H1 (cell line): ENCODE measurements around the gene PTPRT. TPM values are rescaled to one million over a fixed set of nuclear protein-coding genes. Genes with fewer than 3 reads are reported as not detected.

Source experiments
- CTCF ChIA-PET: fragments of 300-600 bp; sonication (Branson Sonifier 250); formaldehyde crosslinking; loops from one replicate; lab custom pipeline; 2021; ENCODE audit not compliant: partially characterized antibody; lab: Charles Lee
- POLR2A ChIA-PET: fragments of 300-600 bp; sonication (Branson Sonifier 250); formaldehyde crosslinking; loops from one replicate; lab custom pipeline; 2021; ENCODE audit warnings: inconsistent platforms; ENCODE audit not compliant: partially characterized antibody; lab: Charles Lee
- DNase-seq, 2 experiments: peaks; one replicate each; pipeline versions ENCODE4 v3.0.0 to v3.0.0-alpha.2; 2010 to 2022; ENCODE audit warnings: low spot score in 2 of 2, low read depth in 1 of 2, mixed read lengths in 1 of 2
- FAIRE-seq: peaks from 2 replicates; lab custom pipeline; 2011; peaks lifted over from hg19 to GRCh38; lab: Jason Lieb, UNC
- H2AFZ ChIP-seq: 2 replicates; pipeline ENCODE4 v1.8.1; 2012; ENCODE audit warnings: low read length, inconsistent platforms
- H2AK5ac ChIP-seq: 2 replicates; pipeline ENCODE4 v1.6.1; 2013; ENCODE audit warnings: low read depth, low read length
- H2BK120ac ChIP-seq: replicated peaks from 2 replicates; pipeline ENCODE3; 2013; ENCODE audit warnings: low read depth, low read length, inconsistent platforms
- H2BK12ac ChIP-seq: 2 replicates; pipeline ENCODE4 v1.6.1; 2013; ENCODE audit warnings: low read depth, low read length
- H2BK15ac ChIP-seq: 2 replicates; pipeline ENCODE4 v1.6.1; 2013; ENCODE audit warnings: low read length
- H2BK20ac ChIP-seq: 2 replicates; pipeline ENCODE4 v1.6.1; 2013; ENCODE audit warnings: low read length
- H2BK5ac ChIP-seq: 2 replicates; pipeline ENCODE4 v1.6.1; 2013; ENCODE audit warnings: low read depth, low read length
- H3K14ac ChIP-seq: 2 replicates; pipeline ENCODE4 v1.6.1; 2013; ENCODE audit warnings: inconsistent platforms; ENCODE audit not compliant: insufficient read length
- H3K18ac ChIP-seq: 2 replicates; pipeline ENCODE4 v1.6.1; 2013; ENCODE audit warnings: low read length; ENCODE audit errors: extremely low read depth
- H3K23ac ChIP-seq: 2 replicates; pipeline ENCODE4 v1.6.1; 2013; ENCODE audit warnings: inconsistent platforms; ENCODE audit not compliant: insufficient read length
- H3K23me2 ChIP-seq: 2 replicates; pipeline ENCODE4 v1.6.1; 2013; ENCODE audit warnings: low read depth, low read length
- H3K27ac ChIP-seq: 2 replicates; pipeline ENCODE4 v1.6.1; 2011; ENCODE audit warnings: low read depth, low read length, inconsistent platforms
- H3K27me3 ChIP-seq, 4 experiments: replicated peaks in 1 of 4; 1 replicate in 1 of 4; 2 replicates in 3 of 4; pipeline versions ENCODE4 v1.6.1 to v1.8.1; 2011 to 2013; ENCODE audit warnings: low read length in 3 of 4, mild to moderate bottlenecking in 3 of 4, inconsistent platforms in 2 of 4, mixed read lengths in 2 of 4, moderate library complexity in 1 of 4; ENCODE audit not compliant: control insufficient read depth in 3 of 4, insufficient read depth in 3 of 4; ENCODE audit errors: extremely low read depth in 1 of 4
- H3K36me3 ChIP-seq, 4 experiments: 2 replicates each; pipeline versions ENCODE4 v1.6.1 to v1.8.1; 2011 to 2013; ENCODE audit warnings: mild to moderate bottlenecking in 4 of 4, low read length in 3 of 4, moderate library complexity in 2 of 4, control low read depth in 1 of 4, inconsistent platforms in 1 of 4; ENCODE audit not compliant: insufficient read depth in 4 of 4, control insufficient read depth in 2 of 4
- H3K4ac ChIP-seq: replicated peaks from 2 replicates; pipeline ENCODE3; 2013; ENCODE audit warnings: low read length, low read depth, mixed read lengths, inconsistent platforms; ENCODE audit not compliant: insufficient read length
- H3K4me1 ChIP-seq, 4 experiments: replicated peaks in 1 of 4; 1 replicate in 1 of 4; 2 replicates in 3 of 4; pipeline versions ENCODE4 v1.6.1 to v1.8.1; 2011 to 2013; ENCODE audit warnings: low read length in 3 of 4, inconsistent platforms in 2 of 4, mixed read lengths in 1 of 4; ENCODE audit not compliant: insufficient read depth in 4 of 4, control insufficient read depth in 3 of 4
- H3K4me2 ChIP-seq, 2 experiments: 2 replicates each; pipeline versions ENCODE4 v1.6.1 to v1.8.1; 2011 to 2013; ENCODE audit warnings: low read depth in 2 of 2, low read length in 2 of 2, control low read depth in 1 of 2, inconsistent platforms in 1 of 2, mild to moderate bottlenecking in 1 of 2; ENCODE audit not compliant: insufficient read depth in 1 of 2
- H3K4me3 ChIP-seq, 4 experiments: fragments of 200-600, 300-600 bp in 1 of 4; sonication (generic), shearing (Covaris generic), sonication (Bioruptor Twin) in 1 of 4; 2 replicates each; pipeline versions ENCODE4 v1.5.1 to v1.8.1; 2011 to 2016; ENCODE audit warnings: low read length in 4 of 4, low read depth in 3 of 4, control low read depth in 2 of 4, inconsistent platforms in 2 of 4, mild to moderate bottlenecking in 2 of 4, mixed read lengths in 1 of 4, moderate library complexity in 1 of 4; ENCODE audit not compliant: insufficient read depth in 2 of 4; ENCODE audit errors: extremely low read depth in 1 of 4
- H3K56ac ChIP-seq: replicated peaks from 2 replicates; pipeline ENCODE3; 2013; ENCODE audit warnings: low read depth, mild to moderate bottlenecking, mixed read lengths, low read length, inconsistent platforms; ENCODE audit not compliant: insufficient read length
- H3K79me1 ChIP-seq: 2 replicates; pipeline ENCODE4 v1.6.1; 2013; ENCODE audit warnings: low read depth, low read length, control low read depth
- H3K79me2 ChIP-seq, 2 experiments: 2 replicates each; pipeline versions ENCODE4 v1.6.1 to v1.8.1; 2012 to 2013; ENCODE audit warnings: low read length in 2 of 2, mild to moderate bottlenecking in 2 of 2, inconsistent platforms in 1 of 2; ENCODE audit not compliant: insufficient read depth in 2 of 2, control insufficient read depth in 1 of 2
- H3K9ac ChIP-seq, 4 experiments: replicated peaks in 1 of 4; 1 replicate in 1 of 4; 2 replicates in 3 of 4; pipeline versions ENCODE4 v1.6.1 to v1.8.1; 2011 to 2013; ENCODE audit warnings: low read depth in 3 of 4, low read length in 3 of 4, control low read depth in 2 of 4, mild to moderate bottlenecking in 2 of 4, moderate library complexity in 2 of 4, inconsistent platforms in 1 of 4; ENCODE audit errors: extremely low read depth in 1 of 4
- H3K9me3 ChIP-seq, 2 experiments: 2 replicates each; pipeline versions ENCODE4 v1.6.1 to v1.8.1; 2012 to 2013; ENCODE audit warnings: mild to moderate bottlenecking in 2 of 2, moderate library complexity in 2 of 2, control low read depth in 1 of 2, inconsistent platforms in 1 of 2, low read depth in 1 of 2, low read length in 1 of 2, mixed read lengths in 1 of 2; ENCODE audit not compliant: insufficient read depth in 2 of 2
- H4K20me1 ChIP-seq, 2 experiments: replicated peaks in 1 of 2; 2 replicates each; pipeline versions ENCODE3 to v1.8.1; 2011 to 2013; ENCODE audit warnings: inconsistent platforms in 2 of 2, low read length in 2 of 2, mild to moderate bottlenecking in 1 of 2; ENCODE audit not compliant: insufficient read depth in 2 of 2, control insufficient read depth in 1 of 2
- H4K5ac ChIP-seq: 2 replicates; pipeline ENCODE4 v1.6.1; 2013; ENCODE audit warnings: low read length, low read depth, mixed read lengths, inconsistent platforms; ENCODE audit not compliant: insufficient read length
- H4K8ac ChIP-seq: 2 replicates; pipeline ENCODE4 v1.8.0; 2013; ENCODE audit warnings: mild to moderate bottlenecking, moderate library complexity, low read length, inconsistent platforms; ENCODE audit not compliant: insufficient read depth; ENCODE audit errors: extremely low read depth
- H4K91ac ChIP-seq: replicated peaks from 2 replicates; pipeline ENCODE3; 2013; ENCODE audit warnings: low read length, mixed read lengths, inconsistent platforms; ENCODE audit not compliant: insufficient read length
- CBX5 ChIP-seq: fragments of 300-800, 300-1000 bp; sonication (generic); IDR thresholded peaks from 2 replicates; pipeline ENCODE4 v1.7.1; 2016; ENCODE audit warnings: antibody characterized with exemption, low read length, low read depth
- CHD1 ChIP-seq: IDR thresholded peaks from 2 replicates; pipeline ENCODE4 v1.6.1; 2012; ENCODE audit warnings: low read depth, low read length, improper control_type of control experiment
- CHD2 ChIP-seq: IDR thresholded peaks from 2 replicates; pipeline ENCODE4 v1.6.1; 2012; ENCODE audit warnings: low read length, improper control_type of control experiment
- CREB1 ChIP-seq: IDR thresholded peaks from 2 replicates; pipeline ENCODE4 v1.6.1; 2012; ENCODE audit warnings: inconsistent platforms
- CTBP2 ChIP-seq: IDR thresholded peaks from 2 replicates; pipeline ENCODE4 v1.7.0; 2011; ENCODE audit warnings: borderline replicate concordance, mild to moderate bottlenecking, moderate library complexity, mixed read lengths, low read length; ENCODE audit not compliant: insufficient read depth, insufficient read length
- CTCF ChIP-seq, 3 experiments: IDR thresholded peaks; 1 replicate in 2 of 3; 2 replicates in 1 of 3; pipeline versions ENCODE4 v1.5.1 to v1.6.1; 2011; ENCODE audit warnings: low read length in 3 of 3, mild to moderate bottlenecking in 3 of 3, inconsistent platforms in 2 of 3, low read depth in 1 of 3, moderate library complexity in 1 of 3; ENCODE audit not compliant: insufficient read depth in 1 of 3; ENCODE audit errors: control extremely low read depth in 1 of 3
- EZH2 ChIP-seq: fragments of 200-600 bp; sonication (generic); IDR thresholded peaks from 2 replicates; pipeline ENCODE4 v1.7.1; 2012; ENCODE audit warnings: low read depth, mild to moderate bottlenecking, moderate library complexity, low read length, inconsistent platforms; ENCODE audit not compliant: severe bottlenecking
- GTF2F1 ChIP-seq: IDR thresholded peaks from 2 replicates; pipeline ENCODE4 v1.6.1; 2012; ENCODE audit warnings: low read depth, low read length, improper control_type of control experiment, borderline replicate concordance
- HDAC6 ChIP-seq: IDR thresholded peaks from one replicate; pipeline ENCODE4 v1.7.1; 2012; ENCODE audit warnings: low read depth, mild to moderate bottlenecking, inconsistent platforms, low read length, moderate library complexity
- JUN ChIP-seq: IDR thresholded peaks from 2 replicates; pipeline ENCODE4 v1.6.1; 2011; ENCODE audit warnings: low read depth, mild to moderate bottlenecking, improper control_type of control experiment, low read length
- RAD21 ChIP-seq, 2 experiments: IDR thresholded peaks in 1 of 2; conservative IDR thresholded peaks in 1 of 2; 2 replicates each; pipeline ENCODE4 v1.6.1; 2011; ENCODE audit warnings: low read depth in 2 of 2, low read length in 2 of 2, improper control_type of control experiment in 1 of 2, inconsistent platforms in 1 of 2, mild to moderate bottlenecking in 1 of 2, moderate library complexity in 1 of 2
- SUZ12 ChIP-seq: fragments of 200-600 bp; sonication (generic); IDR thresholded peaks from 2 replicates; pipeline ENCODE4 v1.6.1; 2012; ENCODE audit warnings: mild to moderate bottlenecking, inconsistent platforms, low read length, moderate library complexity, mixed read lengths
- WGBS, 2 experiments: shearing (Covaris generic) in 1 of 2; methylation state at CpG; one replicate each; pipeline versions ENCODE4 v1.1.6 to v1.1.7; 2013 to 2015; ENCODE audit warnings: low lambda C conversion rate in 2 of 2, mixed read lengths in 2 of 2, inconsistent platforms in 1 of 2, low coverage in 1 of 2, missing lambda C conversion rate in 1 of 2; ENCODE audit not compliant: insufficient replicate concordance in 2 of 2, insufficient coverage in 1 of 2, insufficient read length in 1 of 2; ENCODE audit errors: extremely low coverage in 1 of 2, missing lambda C conversion rate in 1 of 2; 5-methylcytosine and 5-hydroxymethylcytosine counted together
- polyA plus RNA-seq, 7 experiments: library from polyadenylated mRNA; depleted of rRNA in 3 of 7; stranded (reverse) in 5 of 7; unstranded in 2 of 7; fragments of >200 nt in 5 of 7; fragments of 200-250 nt in 2 of 7; gene quantifications; 1 replicate in 5 of 7; 2 replicates in 1 of 7; 4 replicates in 1 of 7; pipeline versions ENCODE4 v1.2.1 to v1.2.3, GENCODE V29; 2011 to 2013; ENCODE audit warnings: missing spikeins in 2 of 7, mixed read lengths in 2 of 7
- total RNA-seq: library from RNA; stranded (reverse); fragmentation: NEBNext Ultra II Directional; extraction: Animal tissue kit (Norgen Biotek cat#: 25700); gene quantifications from 2 replicates; pipeline ENCODE4 v1.2.1, GENCODE V29; 2021

PTPRT gene
- total and polyA plus RNA-seq, 2 of the 8 experiments (the other 6 are each of a cell fraction or from before 2014, with no cell fraction given) = 0.33 to 1.8 TPM

GRCh38 chr20:42364446-42364845, 825.3 kb downstream of the PTPRT start:
- no peak for FAIRE-seq
- TF ChIP-seq HDAC6 = no peak
- TF ChIP-seq CTCF (IDR thresholded peaks at IDR 0.05; ENCODE audit: control extremely low read depth in 1 of 3, insufficient read depth in 1 of 3, low read depth in 1 of 3, low read length in 3 of 3) = no peak
- no peak for TF ChIP-seq GTF2F1
- no peak for TF ChIP-seq CREB1
- no peak for TF ChIP-seq EZH2
- TF ChIP-seq SUZ12 = no peak
- TF ChIP-seq CHD1 = no peak
- no peak for TF ChIP-seq CBX5
- no peak for TF ChIP-seq CTBP2
- TF ChIP-seq RAD21 (IDR thresholded peaks at IDR 0.05 in 1 of 2, conservative IDR thresholded peaks at IDR 0.05 in 1 of 2; ENCODE audit: low read depth in 2 of 2, low read length in 2 of 2) = no peak
- TF ChIP-seq CHD2 = no peak
- TF ChIP-seq JUN = no peak

More at GRCh38 chr20:42364446-42364845, 825.3 kb downstream of the PTPRT start:
- Histone ChIP-seq H3K23ac (no peak overlapping the region), H3K18ac (no peak overlapping the region), H2BK15ac (no peak overlapping the region), H3K27ac (no peak overlapping the region), H2BK120ac (no peak overlapping the region), H2BK20ac (no peak overlapping the region), H3K23me2 (no peaks in the 10 kb centered on the region), H3K4me1 (no peaks in the 10 kb centered on the region), H3K4ac (no peak overlapping the region), H3K4me2 (no peak overlapping the region), H4K91ac (no peak overlapping the region), H3K9ac (no peak overlapping the region), H3K79me2 (no peaks in the 10 kb centered on the region), H3K56ac (no peak overlapping the region), H3K79me1 (no peaks in the 10 kb centered on the region), H4K8ac (no peak overlapping the region), H4K20me1 (no peaks in the 10 kb centered on the region), H4K5ac (no peak overlapping the region), H3K9me3 (no peaks in the 10 kb centered on the region), H3K14ac (no peak overlapping the region), H3K4me3 (no peak overlapping the region), H2AK5ac (no peak overlapping the region), H2BK12ac (no peak overlapping the region), H3K27me3 (no peaks in the 10 kb centered on the region), H2BK5ac (no peak overlapping the region), H2AFZ (no peak overlapping the region), H3K36me3 (no peaks in the 10 kb centered on the region)
- no peak for DNase-seq
- ChIA-PET CTCF (no interaction called here), POLR2A (no interaction called here)
- whole genome bisulfite sequencing, 2 experiments = 88% methylated on average over 2 of the region's 2 CpGs; no CpG with 5 or more reads in 1 of the 2 experiments
